ENCODE data around the gene MRPL51. TPM values are rescaled to one million over a fixed set of nuclear protein-coding genes. Genes with fewer than 3 reads are reported as not detected.
"Not testable (repeated sequence)": the region's sequence is repeated elsewhere in the genome, so short reads cannot be mapped to it uniquely, and the experiment has no call there.

MRPL51 gene
- total RNA-seq, 1 donor from 2014 or later: 168 TPM

GRCh38 chr12:6494968-6495367 is 1.9 kb upstream of the MRPL51 start:
- H3K4me3 Mint-ChIP-seq (ENCODE audit: unreplicated experiment): no peak overlapping the region
- no peaks in the 10 kb centered on the region for H3K9me3 Mint-ChIP-seq (ENCODE audit: unreplicated experiment)
- no peak for DNase-seq (ENCODE audit: low spot score)
- H3K36me3 Mint-ChIP-seq (ENCODE audit: low read depth, unreplicated experiment): peaks cover 4% of the 10 kb centered on the region
- peaks cover 7% of the 10 kb centered on the region for H3K27me3 Mint-ChIP-seq (ENCODE audit: unreplicated experiment)
- no peak for TF ChIP-seq CTCF (IDR thresholded peaks at IDR 0.05; ENCODE audit: unreplicated experiment)
- no peak overlapping the region for H3K27ac Mint-ChIP-seq (ENCODE audit: unreplicated experiment)
- peaks cover 20% of the 10 kb centered on the region for H3K4me1 Mint-ChIP-seq (ENCODE audit: unreplicated experiment)

- Mint-ChIP-seq H3K4me3 (ENCODE audit: unreplicated experiment) (peak overlapping the region; percentile 90), H3K36me3 (ENCODE audit: low read depth, unreplicated experiment) (peaks cover 4% of the 10 kb centered on the region), H3K9me3 (ENCODE audit: unreplicated experiment) (no peaks in the 10 kb centered on the region), H3K27ac (ENCODE audit: unreplicated experiment) (peak overlapping the region; percentile 95), H3K4me1 (ENCODE audit: unreplicated experiment) (peaks cover 20% of the 10 kb centered on the region), H3K27me3 (ENCODE audit: unreplicated experiment) (peaks cover 7% of the 10 kb centered on the region)
- TF ChIP-seq CTCF (IDR thresholded peaks at IDR 0.05; ENCODE audit: unreplicated experiment): no peak
- DNase-seq (ENCODE audit: low spot score): no peak
These were observed 1.2 kb upstream of the MRPL51 start for GRCh38 chr12:6494258-6494743.

GRCh38 chr12:6493497-6494257 is 615 bp upstream of the MRPL51 start, which contains the start of gene NCAPD2:
Gene NCAPD2 (plus strand): TSS chr12:6494102. CDS start chr12:6495099, 997 bp downstream.
- peak within 1 kb of the TSS; percentile 99 for H3K4me3 Mint-ChIP-seq (ENCODE audit: unreplicated experiment)
- TF ChIP-seq CTCF (IDR thresholded peaks at IDR 0.05; ENCODE audit: unreplicated experiment): peak; percentile 33
- peaks cover 7% of the 10 kb centered on the region for H3K27me3 Mint-ChIP-seq (ENCODE audit: unreplicated experiment)
- peaks cover 4% of the 10 kb centered on the region for H3K36me3 Mint-ChIP-seq (ENCODE audit: low read depth, unreplicated experiment)
- peak within 1 kb of the TSS; percentile 100 for H3K27ac Mint-ChIP-seq (ENCODE audit: unreplicated experiment)
- peaks cover 20% of the 10 kb centered on the region for H3K4me1 Mint-ChIP-seq (ENCODE audit: unreplicated experiment)
- peak; percentile 94 for DNase-seq (ENCODE audit: low spot score)
- H3K9me3 Mint-ChIP-seq (ENCODE audit: unreplicated experiment): no peaks in the 10 kb centered on the region

GRCh38 chr12:6490673-6491072 is 2.4 kb downstream of the MRPL51 start:
- H3K4me3 Mint-ChIP-seq (ENCODE audit: unreplicated experiment): not testable (repeated sequence)

GRCh38 chr12:6489449-6489848 is 3.6 kb downstream of the MRPL51 start:
- Mint-ChIP-seq H3K36me3 (ENCODE audit: low read depth, unreplicated experiment) (no peaks in the 10 kb centered on the region), H3K4me1 (ENCODE audit: unreplicated experiment) (peaks cover 12% of the 10 kb centered on the region), H3K27ac (ENCODE audit: unreplicated experiment) (no peak overlapping the region), H3K27me3 (ENCODE audit: unreplicated experiment) (peaks cover 7% of the 10 kb centered on the region), H3K4me3 (ENCODE audit: unreplicated experiment) (no peak overlapping the region), H3K9me3 (ENCODE audit: unreplicated experiment) (no peaks in the 10 kb centered on the region)
- no peak for TF ChIP-seq CTCF (IDR thresholded peaks at IDR 0.05; ENCODE audit: unreplicated experiment)
- no peak for DNase-seq (ENCODE audit: low spot score)

More at GRCh38 chr12:6490673-6491072, 2.4 kb downstream of the MRPL51 start:
- H3K36me3 Mint-ChIP-seq (ENCODE audit: low read depth, unreplicated experiment); H3K27ac Mint-ChIP-seq (ENCODE audit: unreplicated experiment); H3K27me3 Mint-ChIP-seq (ENCODE audit: unreplicated experiment); H3K9me3 Mint-ChIP-seq (ENCODE audit: unreplicated experiment); DNase-seq (ENCODE audit: low spot score): not testable (repeated sequence)
- H3K4me1 Mint-ChIP-seq (ENCODE audit: unreplicated experiment): peaks cover 16% of the 10 kb centered on the region

Data from endothelial cell (in vitro differentiated cells).